K562 (cell line): Measurements from ENCODE around the gene MICAL2.

Source experiments
- BRD4 ChIP-seq: fragments of 200-600 bp; sonication (generic); IDR thresholded peaks from 2 replicates; pipeline ENCODE4 v1.6.1; 2017; ENCODE audit warnings: inconsistent platforms
- POLR2A ChIP-seq: fragments of 450-650 bp; conservative IDR thresholded peaks from 2 replicates; pipeline ENCODE4 v1.6.1; 2016
- TF ChIP-seq, protein P1 (sequence below): sonication (generic); formaldehyde crosslinking; IDR thresholded peaks from 2 replicates; pipeline ENCODE4 v1.8.1; 2023; ENCODE audit warnings: mild to moderate bottlenecking, missing genetic modification reagents, moderate library complexity

DNA sequence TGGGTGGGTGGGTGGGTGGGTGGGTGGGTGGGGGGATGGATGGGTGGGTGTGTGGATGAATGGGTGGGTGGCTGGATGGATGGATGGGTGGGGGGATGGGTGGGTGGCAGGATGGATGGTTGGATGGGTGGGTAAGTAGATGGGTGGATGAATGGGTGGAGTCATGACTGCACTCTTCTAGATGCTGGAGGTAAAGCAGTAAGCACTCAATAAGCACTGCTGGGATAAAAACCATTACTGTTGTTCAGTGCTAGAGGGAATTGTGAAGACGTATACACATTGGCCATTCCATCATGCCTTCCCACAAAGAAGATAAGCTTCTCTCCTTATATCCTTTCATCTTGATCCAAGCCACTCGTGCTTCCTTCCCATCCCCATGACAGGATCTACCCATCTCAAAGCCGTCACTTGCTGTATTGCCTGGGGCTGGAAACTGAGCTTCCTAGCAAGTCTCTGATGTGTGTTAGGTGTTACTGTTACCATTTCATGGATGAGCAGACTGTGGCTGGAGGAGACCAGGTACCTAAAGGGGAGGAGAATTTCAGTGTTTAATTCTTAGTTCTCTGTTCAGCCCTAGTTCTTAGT is 74.8 kb downstream of the MICAL2 start:
- TF ChIP-seq POLR2A (no peak), BRD4 (no peak)
- TF ChIP-seq, protein P1, sequence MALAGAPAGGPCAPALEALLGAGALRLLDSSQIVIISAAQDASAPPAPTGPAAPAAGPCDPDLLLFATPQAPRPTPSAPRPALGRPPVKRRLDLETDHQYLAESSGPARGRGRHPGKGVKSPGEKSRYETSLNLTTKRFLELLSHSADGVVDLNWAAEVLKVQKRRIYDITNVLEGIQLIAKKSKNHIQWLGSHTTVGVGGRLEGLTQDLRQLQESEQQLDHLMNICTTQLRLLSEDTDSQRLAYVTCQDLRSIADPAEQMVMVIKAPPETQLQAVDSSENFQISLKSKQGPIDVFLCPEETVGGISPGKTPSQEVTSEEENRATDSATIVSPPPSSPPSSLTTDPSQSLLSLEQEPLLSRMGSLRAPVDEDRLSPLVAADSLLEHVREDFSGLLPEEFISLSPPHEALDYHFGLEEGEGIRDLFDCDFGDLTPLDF (CRISPR knock-in tag): no peak
